ENCODE measurements around the gene KLHL36.

KLHL36 gene

GRCh38 chr16:84648595-84649510 is 542 bp downstream of the KLHL36 start:
- DNase-seq (ENCODE audit: low read depth in 2 of 2): peak in 1 of 2 donors; percentile 13

- DNase-seq (ENCODE audit: low read depth in 2 of 2): no peak
These were observed 1.2 kb downstream of the KLHL36 start for GRCh38 chr16:84649511-84649861.

GRCh38 chr16:84650062-84650991 is 2.0 kb downstream of the KLHL36 start:
- DNase-seq (ENCODE audit: low read depth in 2 of 2): no peak

- DNase-seq (ENCODE audit: low read depth in 2 of 2): no peak
These were observed 4.3 kb downstream of the KLHL36 start for GRCh38 chr16:84652566-84652965.

GRCh38 chr16:84654238-84654637 is 5.9 kb downstream of the KLHL36 start:
- DNase-seq (ENCODE audit: low read depth in 2 of 2): no peak

- DNase-seq (ENCODE audit: low read depth in 2 of 2): no peak
These were observed 6.7 kb downstream of the KLHL36 start for GRCh38 chr16:84654998-84655397.

GRCh38 chr16:84656649-84657048 is 8.3 kb downstream of the KLHL36 start:
- DNase-seq (ENCODE audit: low read depth in 2 of 2): no peak

- no peak for DNase-seq (ENCODE audit: low read depth in 2 of 2)
These were observed 9.0 kb downstream of the KLHL36 start for GRCh38 chr16:84657229-84657837.

- no peak for DNase-seq (ENCODE audit: low read depth in 2 of 2)
These were observed 10.4 kb downstream of the KLHL36 start for GRCh38 chr16:84658690-84659089.

- DNase-seq (ENCODE audit: low read depth in 2 of 2): no peak
These were observed 11.5 kb downstream of the KLHL36 start for GRCh38 chr16:84659656-84660300.

- DNase-seq (ENCODE audit: low read depth in 2 of 2): no peak
These were observed 12.7 kb downstream of the KLHL36 start for GRCh38 chr16:84660973-84661372.

GRCh38 chr16:84661418-84662060 is 13.2 kb downstream of the KLHL36 start:
- DNase-seq (ENCODE audit: low read depth in 2 of 2): no peak

- DNase-seq (ENCODE audit: low read depth in 2 of 2): no peak
These were observed 14.2 kb downstream of the KLHL36 start for GRCh38 chr16:84662471-84662870.

- DNase-seq (ENCODE audit: low read depth in 2 of 2): no peak
These were observed 15.3 kb downstream of the KLHL36 start for GRCh38 chr16:84663433-84664101.

GRCh38 chr16:84665359-84665758 is 17.0 kb downstream of the KLHL36 start:
- DNase-seq (ENCODE audit: low read depth in 2 of 2): no peak

- no peak for DNase-seq (ENCODE audit: low read depth in 2 of 2)
These were observed 17.5 kb downstream of the KLHL36 start for GRCh38 chr16:84665843-84666242.

- DNase-seq (ENCODE audit: low read depth in 2 of 2): no peak
These were observed 19.4 kb downstream of the KLHL36 start for GRCh38 chr16:84667600-84668309.

GRCh38 chr16:84670063-84670462 is 21.8 kb downstream of the KLHL36 start:
- DNase-seq (ENCODE audit: low read depth in 2 of 2): no peak

- DNase-seq (ENCODE audit: low read depth in 2 of 2): peak; percentile 46 to 61
These were observed 24.2 kb downstream of the KLHL36 start for GRCh38 chr16:84672276-84673202.
